GM15510 (cell line): ENCODE measurements around the gene SCAPER.

Source experiments
- POLR2A ChIP-seq: IDR thresholded peaks from 3 replicates; pipeline ENCODE4 v1.6.1; 2011; ENCODE audit warnings: borderline replicate concordance; ENCODE audit not compliant: insufficient read length; ENCODE audit errors: extremely low read depth

SCAPER gene

DNA sequence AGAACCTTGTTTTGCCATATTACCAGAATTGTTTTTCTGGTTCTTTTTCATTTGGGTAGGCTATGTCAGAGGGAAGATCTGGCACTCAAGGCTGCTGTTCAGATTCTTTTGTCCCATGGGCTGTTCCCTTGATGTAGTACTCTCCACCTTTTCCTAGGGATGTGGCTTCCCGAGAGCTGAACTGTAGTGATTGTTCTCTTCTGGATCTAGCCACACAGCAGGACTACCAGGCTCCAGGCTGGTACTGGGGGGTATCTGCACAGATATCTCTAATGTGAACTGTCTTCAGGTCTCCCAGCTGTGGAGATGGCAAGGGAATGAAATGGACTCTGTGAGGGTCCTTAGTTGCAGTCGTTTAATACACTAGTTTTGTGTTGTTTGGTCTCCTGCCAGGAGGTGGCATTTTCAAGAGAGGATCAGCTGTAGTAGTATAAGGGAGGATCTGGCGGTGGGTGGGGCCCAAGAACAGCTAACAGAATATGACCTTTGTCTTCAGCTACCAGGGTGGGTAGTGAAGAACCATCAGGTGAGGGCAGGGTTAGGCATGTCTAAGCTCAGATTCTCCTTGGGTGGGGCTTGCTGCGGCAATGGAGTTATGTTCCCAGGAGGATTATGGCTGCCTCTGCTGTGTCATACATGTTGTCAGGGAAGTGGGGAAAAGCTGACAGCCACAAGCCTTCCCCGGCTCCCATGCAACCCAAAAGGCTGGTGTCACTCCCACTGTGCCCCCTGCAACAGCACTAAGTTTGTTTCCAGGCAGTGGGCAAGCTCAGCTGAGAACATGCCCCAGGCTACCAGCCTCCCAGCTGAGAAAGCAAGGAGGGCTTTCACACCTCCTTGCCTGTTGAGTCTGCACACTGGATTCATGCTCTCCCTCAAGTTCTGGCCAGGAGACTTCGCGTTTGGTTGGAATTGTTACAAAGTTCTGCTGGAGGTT lies 316.1 kb downstream of the SCAPER start:
- TF ChIP-seq POLR2A, result no peak

DNA sequence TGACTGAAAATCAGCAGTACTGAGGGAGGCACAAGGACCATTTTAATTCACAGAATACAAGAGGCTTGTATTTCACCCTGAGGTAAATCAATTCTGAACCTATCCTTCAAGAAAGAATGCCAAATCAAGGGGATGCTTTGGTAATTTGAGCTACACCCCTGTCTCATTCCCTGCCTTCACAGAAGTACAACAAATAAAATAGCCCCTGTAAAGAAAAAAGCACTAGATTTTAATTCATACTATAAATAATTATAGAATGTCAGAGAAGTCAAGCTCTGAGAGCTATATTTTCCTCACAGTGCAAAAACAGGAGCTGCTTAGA lies 319.6 kb downstream of the SCAPER start:
- no peak for TF ChIP-seq POLR2A

DNA sequence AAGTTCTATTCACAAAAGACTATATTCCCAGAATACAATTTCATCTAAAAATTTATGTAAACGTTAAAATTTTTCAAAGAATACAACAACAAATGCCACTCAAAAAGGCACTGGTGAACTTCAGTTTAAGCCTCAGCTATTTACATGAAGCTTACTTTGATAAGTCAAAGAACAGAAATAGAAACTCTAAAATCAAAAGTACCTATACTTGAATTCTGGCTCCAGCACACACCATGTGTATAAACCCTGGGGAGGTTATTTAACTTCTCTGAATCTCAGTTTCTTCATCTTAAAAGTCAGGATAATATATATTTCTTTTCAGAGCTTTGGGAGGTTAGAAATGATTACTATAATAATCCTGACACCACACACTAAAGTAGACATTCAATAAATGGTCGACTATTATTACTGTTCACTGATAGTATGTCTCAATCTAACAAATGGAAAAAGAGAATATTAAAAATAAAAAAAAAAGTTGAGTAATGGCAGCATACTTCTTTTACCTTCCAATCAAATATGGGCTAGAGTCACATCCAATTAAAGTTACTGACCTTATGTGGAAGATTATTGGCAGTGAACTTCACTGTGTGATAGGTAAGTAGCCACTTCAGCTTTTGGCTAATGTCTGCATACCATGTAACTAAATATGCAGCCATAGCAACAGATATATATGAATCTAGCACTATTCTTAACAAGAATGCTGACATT lies 320.1 kb downstream of the SCAPER start:
- no peak for TF ChIP-seq POLR2A

DNA sequence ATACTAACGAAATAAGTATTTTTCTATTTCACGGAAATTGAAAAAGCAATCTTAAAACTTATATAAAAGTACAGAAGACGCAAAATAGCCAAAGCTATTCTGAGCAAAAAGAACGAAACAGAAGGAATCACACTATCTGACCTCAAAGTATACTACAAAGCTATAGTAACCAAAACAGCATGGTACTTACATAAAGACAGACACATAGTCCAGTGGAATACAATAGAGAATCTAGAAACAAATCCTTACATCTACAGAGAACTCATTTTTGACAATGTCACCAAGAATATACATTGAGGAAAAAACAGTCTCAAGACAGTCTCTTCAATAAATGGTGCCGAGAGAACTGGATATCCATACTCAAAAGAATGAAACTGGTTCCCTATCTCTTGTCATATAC lies 322.6 kb downstream of the SCAPER start:
- TF ChIP-seq POLR2A, result no peak

DNA sequence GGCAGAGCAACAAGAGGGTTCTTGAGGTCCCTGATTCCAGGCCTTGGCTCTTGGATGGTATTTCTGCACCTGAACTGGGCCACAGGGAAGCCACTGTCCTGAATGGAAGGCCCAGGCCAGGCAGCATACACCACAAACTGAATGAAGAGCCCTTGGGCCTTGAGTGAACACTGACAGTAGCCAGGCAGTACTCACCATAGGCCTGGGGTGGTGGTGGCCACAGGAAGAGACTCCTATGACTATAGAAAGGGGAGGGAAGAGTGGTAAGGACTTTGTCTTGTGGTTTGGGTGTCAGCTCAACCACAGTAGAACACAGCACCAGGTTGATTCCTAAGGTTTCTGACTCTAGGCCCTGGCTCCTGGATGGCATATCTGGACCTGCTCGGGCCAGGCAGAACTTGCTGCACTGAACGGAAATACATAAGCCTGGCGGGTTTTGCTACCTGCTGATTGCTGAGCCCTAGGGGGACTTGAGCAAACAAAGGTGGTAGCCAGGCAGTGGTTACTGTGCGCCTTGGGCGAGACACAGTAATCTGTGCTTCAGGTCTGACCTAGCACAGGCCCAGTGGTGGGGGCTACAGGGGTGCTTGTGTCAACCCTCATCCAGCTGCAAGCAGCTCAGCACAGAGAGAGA lies 327.1 kb downstream of the SCAPER start:
- no peak for TF ChIP-seq POLR2A

DNA sequence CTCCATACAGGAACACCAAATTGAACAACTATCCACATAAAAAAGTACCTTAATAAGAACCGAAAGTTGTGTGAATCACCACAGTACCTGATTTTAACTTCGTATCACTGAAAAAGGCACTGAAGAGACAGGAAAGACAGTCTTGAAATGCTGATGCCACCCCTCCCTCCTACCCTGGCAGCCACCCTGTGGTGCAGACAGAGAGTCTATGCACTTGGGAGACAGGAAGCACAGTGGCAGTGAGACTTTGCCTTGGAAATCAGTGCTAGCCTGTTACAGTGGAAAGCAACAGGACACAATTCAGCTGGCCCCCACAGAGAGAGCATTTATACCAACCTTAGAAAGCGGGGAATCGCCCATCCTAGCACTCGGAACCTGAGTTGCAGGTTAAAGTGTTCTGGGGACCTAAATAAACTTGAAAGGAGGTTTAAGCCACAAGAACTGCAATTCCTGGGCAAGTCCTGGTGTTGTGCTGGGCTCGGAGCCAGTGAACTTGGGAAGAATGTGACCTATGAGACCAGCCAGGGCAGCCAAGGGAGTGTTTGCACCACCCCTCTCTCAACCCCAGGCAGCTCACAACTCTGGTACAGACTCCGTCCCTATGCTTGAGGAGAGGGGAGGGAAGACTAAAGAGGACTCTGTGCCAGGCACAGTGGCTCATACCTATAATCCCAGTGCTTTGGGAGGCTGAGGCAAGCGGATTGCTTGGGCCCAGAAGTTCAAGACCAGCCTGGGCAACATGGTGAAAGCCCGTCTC lies 328.4 kb downstream of the SCAPER start:
- TF ChIP-seq POLR2A, result no peak

DNA sequence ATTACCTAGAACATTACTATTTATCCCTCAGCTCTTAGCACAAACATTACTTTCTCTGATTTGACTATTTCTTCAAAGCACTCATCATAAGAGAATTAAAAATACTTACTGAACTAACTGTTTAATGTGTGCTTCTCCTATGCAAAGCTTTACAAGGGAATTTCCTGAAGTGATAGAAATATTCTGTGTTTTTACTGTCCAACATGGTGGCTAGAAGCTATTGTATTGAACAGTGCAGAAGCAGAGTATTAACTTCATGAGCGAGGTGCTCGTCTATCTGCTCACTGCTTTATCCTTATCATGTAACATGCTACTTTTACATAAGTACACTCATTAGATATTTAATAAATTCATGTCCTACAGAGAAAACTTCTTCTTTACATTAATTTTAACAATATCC lies 329.5 kb downstream of the SCAPER start:
- no peak for TF ChIP-seq POLR2A

DNA sequence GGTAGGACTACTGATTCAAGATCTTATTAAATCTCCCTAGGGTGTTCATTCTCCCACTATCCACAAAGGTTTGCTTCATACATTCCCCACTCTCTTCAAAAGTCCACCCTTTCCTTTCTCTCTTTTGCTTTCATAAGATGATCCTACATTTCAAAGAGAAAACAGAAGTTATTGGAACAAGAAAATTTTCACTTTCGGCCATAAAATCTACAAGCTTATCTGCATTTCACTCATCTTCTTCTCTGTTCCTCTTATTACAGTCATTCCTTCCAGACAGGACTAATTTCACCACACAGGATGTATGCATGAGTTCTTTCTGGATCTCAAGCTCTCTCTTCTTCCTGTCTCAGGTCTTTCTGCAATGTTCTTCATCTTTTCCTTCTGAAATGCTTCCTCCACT lies 329.9 kb downstream of the SCAPER start:
- TF ChIP-seq POLR2A, result no peak

DNA sequence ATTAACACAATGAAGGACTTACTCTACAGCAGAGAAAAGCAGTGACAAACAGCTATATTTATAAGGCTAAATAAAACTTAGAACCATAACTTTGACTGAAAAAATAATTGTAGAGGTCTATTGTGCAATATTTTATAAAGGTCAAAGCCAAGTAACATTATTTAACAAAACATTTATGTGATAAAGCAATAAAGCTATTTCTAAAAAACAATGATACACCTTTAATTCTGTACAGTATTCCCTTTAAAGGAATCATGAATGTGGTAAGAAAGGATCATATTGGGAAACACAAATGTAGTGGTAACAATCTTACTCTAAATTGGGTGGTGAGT lies 332.2 kb downstream of the SCAPER start:
- no peak for TF ChIP-seq POLR2A

DNA sequence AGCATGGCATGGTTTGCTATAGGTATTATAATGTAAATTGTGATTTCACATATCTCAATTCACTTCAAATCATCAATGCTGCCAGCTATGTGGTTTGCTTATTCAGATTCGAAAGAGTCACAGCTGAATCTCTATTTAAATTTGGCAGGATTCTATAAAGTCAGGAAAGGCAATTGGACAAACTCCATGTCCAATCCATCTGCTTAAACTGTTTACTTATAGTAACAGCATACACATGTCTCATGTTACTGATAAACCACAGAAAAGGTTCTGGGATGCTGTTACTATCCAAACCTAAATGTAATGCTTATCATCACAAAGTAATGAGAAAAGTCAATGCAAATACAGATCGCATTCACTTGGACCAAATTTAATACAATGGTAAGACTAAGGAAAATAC lies 338.9 kb downstream of the SCAPER start:
- no peak for TF ChIP-seq POLR2A

DNA sequence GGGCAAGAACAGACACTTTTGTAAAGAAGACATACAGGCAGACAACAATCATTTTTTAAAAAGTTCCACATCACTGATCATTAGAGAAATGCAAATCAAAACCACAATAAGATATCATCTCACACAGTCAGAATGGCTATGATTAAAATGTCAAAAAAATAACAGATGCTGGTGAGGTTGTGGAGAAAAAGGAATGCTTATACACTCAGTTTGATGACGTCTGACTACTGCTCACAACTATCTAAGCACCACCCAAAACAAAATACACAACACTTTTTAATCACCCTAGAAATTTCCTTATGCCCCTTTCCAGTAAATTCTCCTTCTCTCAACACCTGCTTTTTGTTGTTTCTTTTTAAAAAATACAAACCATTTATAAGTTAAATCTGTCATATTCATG lies 339.8 kb downstream of the SCAPER start:
- TF ChIP-seq POLR2A, result no peak

DNA sequence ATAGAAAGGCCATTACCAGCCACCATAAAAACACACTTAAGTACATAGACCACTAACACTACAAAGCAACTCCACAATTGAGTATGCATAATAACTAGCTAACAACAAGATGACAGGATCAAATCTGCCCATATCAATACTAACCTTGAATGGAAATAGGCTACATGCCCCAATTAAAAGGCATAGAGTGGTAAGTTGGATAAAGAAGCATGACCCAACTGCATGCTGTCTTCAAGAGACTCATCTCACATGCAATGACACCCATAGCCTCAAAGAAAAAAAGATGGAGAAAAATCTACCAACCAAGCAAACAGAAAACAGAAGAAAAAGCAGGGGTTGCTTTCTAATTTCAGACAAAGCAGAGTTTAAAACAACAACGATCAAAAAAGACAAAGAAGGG lies 349.9 kb downstream of the SCAPER start:
- no peak for TF ChIP-seq POLR2A

DNA sequence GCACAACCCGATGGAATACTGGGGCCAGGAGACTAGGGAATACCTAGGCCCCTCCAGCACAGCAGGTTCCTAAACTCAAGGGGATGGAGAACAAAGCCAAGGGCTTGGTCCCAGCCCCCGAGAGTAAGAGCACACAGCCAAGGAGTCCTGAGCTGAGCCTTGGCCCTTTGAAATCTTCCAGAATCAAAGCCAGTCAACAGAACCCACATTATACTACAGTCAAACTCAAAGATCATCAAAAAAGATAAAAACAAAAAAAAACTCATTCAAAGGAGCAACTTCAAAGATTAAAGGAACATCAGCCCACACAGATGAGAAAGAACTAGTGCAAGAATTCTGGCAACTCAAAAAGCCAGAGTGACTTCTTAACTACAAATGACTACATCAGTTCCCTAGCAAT lies 351.6 kb downstream of the SCAPER start:
- no peak for TF ChIP-seq POLR2A

DNA sequence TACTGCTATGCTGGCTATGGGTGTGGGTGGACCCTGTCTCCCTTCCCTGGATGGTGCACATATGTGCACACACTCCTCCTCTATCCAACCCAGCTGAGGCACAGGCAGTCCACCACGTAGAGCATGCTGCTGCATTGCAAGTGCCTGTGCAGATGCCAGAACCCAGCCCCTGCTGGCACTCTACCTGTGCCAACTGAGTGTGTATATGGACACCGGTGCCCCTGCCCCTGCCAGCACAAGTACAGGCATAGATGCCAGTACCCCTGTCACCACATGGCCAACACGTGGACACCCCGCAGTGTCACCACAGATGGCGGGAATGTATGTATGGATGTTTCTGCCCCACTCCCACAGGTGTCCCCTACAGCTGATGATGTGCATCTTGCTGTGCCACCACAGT lies 352.0 kb downstream of the SCAPER start:
- no peak for TF ChIP-seq POLR2A

DNA sequence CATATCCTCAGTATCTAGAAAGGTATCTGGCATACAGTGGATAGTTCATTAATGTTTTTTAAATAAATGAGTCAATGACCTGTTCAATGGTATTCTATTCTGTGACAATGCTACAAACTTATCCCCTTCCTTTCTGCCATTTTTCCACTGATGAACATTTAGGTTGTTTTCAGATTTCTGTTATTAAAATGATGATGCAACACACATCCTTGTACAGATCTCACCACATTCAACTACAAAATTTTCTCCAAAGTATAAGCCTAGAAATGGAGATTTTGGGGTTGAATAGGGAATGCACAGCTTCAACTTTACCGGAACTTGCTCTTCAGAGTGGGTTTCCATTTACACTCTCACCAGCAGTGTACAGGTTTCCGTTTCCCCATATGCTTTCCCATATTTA lies 358.3 kb downstream of the SCAPER start:
- no peak for TF ChIP-seq POLR2A
